Esophagus mucosa (tissue), 1 donor: ENCODE measurements around the gene DYNC2I2. TPM values are rescaled to one million over a fixed set of nuclear protein-coding genes. Genes with fewer than 3 reads are reported as not detected.
"Not testable (repeated sequence)": the region's sequence is repeated elsewhere in the genome, so short reads cannot be mapped to it uniquely, and the experiment has no call there.

Experiments used
- ATAC-seq: fragments of 200-7000 bp; cut with Tn5 transposase; one replicate; pipeline ENCODE4 v1.9.1; 2020
- total RNA-seq: library from RNA; stranded (reverse); gene quantifications from one replicate; pipeline ENCODE4 v1.2.4, GENCODE V29; 2023
- donor health status: DM: yes; HTN: yes; CAD: no.

The DYNC2I2 gene
- total RNA-seq, 1 donor from 2014 or later: 37.0 TPM

GRCh38 chr9:128611600-128612394 is 44.9 kb downstream of the DYNC2I2 start:
- ATAC-seq: no peak

- no peak for ATAC-seq
Observed at GRCh38 chr9:128610897-128611296, 45.8 kb downstream of the DYNC2I2 start.

- peak; percentile 85 for ATAC-seq
Observed at GRCh38 chr9:128607642-128608350, 48.9 kb downstream of the DYNC2I2 start.

- ATAC-seq: no peak
Observed at GRCh38 chr9:128603697-128604096, 53.0 kb downstream of the DYNC2I2 start.

GRCh38 chr9:128600099-128600498 is 56.5 kb downstream of the DYNC2I2 start:
- no peak for ATAC-seq

GRCh38 chr9:128595471-128595870 is 61.2 kb downstream of the DYNC2I2 start:
- ATAC-seq: no peak

GRCh38 chr9:128593856-128594255 is 62.8 kb downstream of the DYNC2I2 start:
- no peak for ATAC-seq

GRCh38 chr9:128593039-128593438 is 63.6 kb downstream of the DYNC2I2 start:
- ATAC-seq: no peak

- no peak for ATAC-seq
Observed at GRCh38 chr9:128588581-128589233, 67.9 kb downstream of the DYNC2I2 start.

GRCh38 chr9:128587453-128587852 is 69.2 kb downstream of the DYNC2I2 start:
- ATAC-seq: no peak

GRCh38 chr9:128586934-128587333 is 69.7 kb downstream of the DYNC2I2 start:
- not testable (repeated sequence) for ATAC-seq

GRCh38 chr9:128585155-128585554 is 71.5 kb downstream of the DYNC2I2 start:
- ATAC-seq: not testable (repeated sequence)

Other genes with a start within 250 kb of the DYNC2I2 start
- 5.5 TPM for gene CERCAM, start 236.0 kb downstream of the DYNC2I2 start, total RNA-seq
- 14.5 TPM for gene ODF2, start 200.8 kb downstream of the DYNC2I2 start, total RNA-seq
- gene GLE1, start 152.1 kb downstream of the DYNC2I2 start, total RNA-seq: 22.5 TPM
- gene SPTAN1, start 104.3 kb downstream of the DYNC2I2 start, total RNA-seq: 161 TPM
- gene SET, start 32.4 kb upstream of the DYNC2I2 start, total RNA-seq: 267 TPM
- gene PKN3, start 45.7 kb upstream of the DYNC2I2 start, total RNA-seq: 2.5 TPM
- 54.4 TPM for gene ZDHHC12, start 67.3 kb upstream of the DYNC2I2 start, total RNA-seq
- gene ZER1, start 115.1 kb upstream of the DYNC2I2 start, total RNA-seq: 23.2 TPM
- gene TBC1D13, start 130.4 kb upstream of the DYNC2I2 start, total RNA-seq: 15.5 TPM
- gene ENDOG, start 161.7 kb upstream of the DYNC2I2 start, total RNA-seq: 26.6 TPM
- 42.6 TPM for gene SPOUT1, start 172.9 kb upstream of the DYNC2I2 start, total RNA-seq
- 3.7 TPM for gene KYAT1, start 225.1 kb upstream of the DYNC2I2 start, total RNA-seq
- 75.8 TPM for gene LRRC8A, start 225.3 kb upstream of the DYNC2I2 start, total RNA-seq